Fibroblast of pulmonary artery (primary cell): ENCODE measurements around the gene NIN.

Experiments
- DNase-seq: peaks from one replicate; pipeline ENCODE4 v3.0.0-alpha.2; 2010; ENCODE audit warnings: low read depth
- H3K4me3 ChIP-seq: replicated peaks from 2 replicates; pipeline ENCODE4 v1.5.1; 2011; ENCODE audit warnings: low read depth, mild to moderate bottlenecking, control low read depth, low read length, moderate library complexity
- CTCF ChIP-seq: IDR thresholded peaks from 2 replicates; pipeline ENCODE4 v1.5.1; 2011; ENCODE audit warnings: mild to moderate bottlenecking, control low read depth, low read length, inconsistent platforms; ENCODE audit errors: missing control alignments

Gene NIN

GRCh38 chr14:50773632-50774541 is 57.1 kb downstream of the NIN start:
- TF ChIP-seq CTCF: peak; percentile 98
- peak; percentile 44 for DNase-seq
- no peak overlapping the region for H3K4me3 ChIP-seq

- no peak overlapping the region for H3K4me3 ChIP-seq
- no peak for DNase-seq
- TF ChIP-seq CTCF: no peak
Measured at GRCh38 chr14:50772412-50772811, 58.5 kb downstream of the NIN start.

- no peak for TF ChIP-seq CTCF
- no peak overlapping the region for H3K4me3 ChIP-seq
- no peak for DNase-seq
Measured at GRCh38 chr14:50770586-50770985, 60.4 kb downstream of the NIN start.

- no peak overlapping the region for H3K4me3 ChIP-seq
- no peak for TF ChIP-seq CTCF
Measured at GRCh38 chr14:50769863-50770500, 61.0 kb downstream of the NIN start.

GRCh38 chr14:50768680-50769079 is 62.3 kb downstream of the NIN start:
- H3K4me3 ChIP-seq: no peak overlapping the region
- no peak for TF ChIP-seq CTCF
- DNase-seq: no peak

More at GRCh38 chr14:50769863-50770500, 61.0 kb downstream of the NIN start:
- DNase-seq: no peak

GRCh38 chr14:50766338-50766886 is 64.5 kb downstream of the NIN start:
- peak; percentile 27 for DNase-seq
- H3K4me3 ChIP-seq: no peak overlapping the region
- TF ChIP-seq CTCF: no peak
